Muscle of back (tissue), 11 donors: ENCODE results near the gene SPECC1L. TPM values are rescaled to one million over a fixed set of nuclear protein-coding genes. Genes with fewer than 3 reads are reported as not detected.
"Not testable (repeated sequence)": the region's sequence is repeated elsewhere in the genome, so short reads cannot be mapped to it uniquely, and the experiment has no call there.

Experiments used
- DNase-seq, 3 donors: peaks; one replicate each; pipeline versions ENCODE4 v3.0.0 to v3.0.0-alpha.2; 2013
- polyA plus RNA-seq, 10 donors: library from polyadenylated mRNA; unstranded; fragments of 120-200 nt; gene quantifications; one replicate each; pipeline ENCODE4 v1.2.1, GENCODE V29; 2013; ENCODE audit not compliant: insufficient read length in 10 of 10

Gene SPECC1L
- polyA plus RNA-seq, 10 donors: 24.9 to 32.4 (median 27.7) TPM

- DNase-seq: peak in 2 of 3 donors; percentile 61 to 90
Measured at GRCh38 chr22:24245584-24246561, 24.8 kb upstream of the SPECC1L start.

- DNase-seq: peak in 1 of 3 donors; percentile 33
Measured at GRCh38 chr22:24247011-24247507, 23.6 kb upstream of the SPECC1L start.

- DNase-seq: peak; percentile 71 to 92 (median 84)
Measured at GRCh38 chr22:24247564-24248344, 22.9 kb upstream of the SPECC1L start.

GRCh38 chr22:24248611-24249010 lies 22.0 kb upstream of the SPECC1L start:
- not testable (repeated sequence) for DNase-seq

GRCh38 chr22:24249413-24249812 lies 21.2 kb upstream of the SPECC1L start:
- not testable (repeated sequence) for DNase-seq

GRCh38 chr22:24251286-24251685 lies 19.3 kb upstream of the SPECC1L start:
- DNase-seq: not testable (repeated sequence)

- not testable (repeated sequence) for DNase-seq
Measured at GRCh38 chr22:24253126-24253525, 17.5 kb upstream of the SPECC1L start.

- not testable (repeated sequence) for DNase-seq
Measured at GRCh38 chr22:24256136-24256535, 14.5 kb upstream of the SPECC1L start.

GRCh38 chr22:24256736-24257135 lies 13.9 kb upstream of the SPECC1L start:
- DNase-seq: not testable (repeated sequence)

GRCh38 chr22:24259459-24259858 lies 11.2 kb upstream of the SPECC1L start:
- DNase-seq: peak; percentile 67 to 83 (median 69)

- not testable (repeated sequence) for DNase-seq
Measured at GRCh38 chr22:24262185-24262749, 8.4 kb upstream of the SPECC1L start.

- DNase-seq: not testable (repeated sequence)
Measured at GRCh38 chr22:24263479-24263878, 7.2 kb upstream of the SPECC1L start.

- DNase-seq: not testable (repeated sequence)
Measured at GRCh38 chr22:24264329-24264896, 6.2 kb upstream of the SPECC1L start.

- DNase-seq: no peak
Measured at GRCh38 chr22:24265734-24266133, 4.9 kb upstream of the SPECC1L start.

- DNase-seq: not testable (repeated sequence)
Measured at GRCh38 chr22:24266495-24266894, 4.1 kb upstream of the SPECC1L start.

- DNase-seq: peak in 2 of 3 donors; percentile 62 to 73
Measured at GRCh38 chr22:24271386-24271854, 789 bp downstream of the SPECC1L start.

GRCh38 chr22:24273031-24273430 lies 2.4 kb downstream of the SPECC1L start:
- DNase-seq: not testable (repeated sequence)

GRCh38 chr22:24273906-24274305 lies 3.3 kb downstream of the SPECC1L start:
- DNase-seq: not testable (repeated sequence)

GRCh38 chr22:24274696-24275405 lies 4.2 kb downstream of the SPECC1L start:
- DNase-seq: not testable (repeated sequence)

- not testable (repeated sequence) for DNase-seq
Measured at GRCh38 chr22:24280363-24280762, 9.7 kb downstream of the SPECC1L start.
